ENCODE results near the gene RANBP17.

RANBP17 gene

GRCh38 chr5:170885256-170885655, 23.4 kb downstream of the RANBP17 start:
- peaks cover 21% of the 10 kb centered on the region for H3K4me1 Mint-ChIP-seq
- no peak overlapping the region for H3K27ac Mint-ChIP-seq
- no peaks in the 10 kb centered on the region for H3K27me3 Mint-ChIP-seq (ENCODE audit: low read depth, poor library complexity)
- no peak overlapping the region for H3K4me3 Mint-ChIP-seq
- H3K36me3 Mint-ChIP-seq (ENCODE audit: low read depth) = peaks cover 58% of the 10 kb centered on the region
- no peak for DNase-seq
- TF ChIP-seq, protein P1, sequence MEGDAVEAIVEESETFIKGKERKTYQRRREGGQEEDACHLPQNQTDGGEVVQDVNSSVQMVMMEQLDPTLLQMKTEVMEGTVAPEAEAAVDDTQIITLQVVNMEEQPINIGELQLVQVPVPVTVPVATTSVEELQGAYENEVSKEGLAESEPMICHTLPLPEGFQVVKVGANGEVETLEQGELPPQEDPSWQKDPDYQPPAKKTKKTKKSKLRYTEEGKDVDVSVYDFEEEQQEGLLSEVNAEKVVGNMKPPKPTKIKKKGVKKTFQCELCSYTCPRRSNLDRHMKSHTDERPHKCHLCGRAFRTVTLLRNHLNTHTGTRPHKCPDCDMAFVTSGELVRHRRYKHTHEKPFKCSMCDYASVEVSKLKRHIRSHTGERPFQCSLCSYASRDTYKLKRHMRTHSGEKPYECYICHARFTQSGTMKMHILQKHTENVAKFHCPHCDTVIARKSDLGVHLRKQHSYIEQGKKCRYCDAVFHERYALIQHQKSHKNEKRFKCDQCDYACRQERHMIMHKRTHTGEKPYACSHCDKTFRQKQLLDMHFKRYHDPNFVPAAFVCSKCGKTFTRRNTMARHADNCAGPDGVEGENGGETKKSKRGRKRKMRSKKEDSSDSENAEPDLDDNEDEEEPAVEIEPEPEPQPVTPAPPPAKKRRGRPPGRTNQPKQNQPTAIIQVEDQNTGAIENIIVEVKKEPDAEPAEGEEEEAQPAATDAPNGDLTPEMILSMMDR (IDR thresholded peaks at IDR 0.05) = no peak
- H3K9me3 Mint-ChIP-seq = no peaks in the 10 kb centered on the region

DNA sequence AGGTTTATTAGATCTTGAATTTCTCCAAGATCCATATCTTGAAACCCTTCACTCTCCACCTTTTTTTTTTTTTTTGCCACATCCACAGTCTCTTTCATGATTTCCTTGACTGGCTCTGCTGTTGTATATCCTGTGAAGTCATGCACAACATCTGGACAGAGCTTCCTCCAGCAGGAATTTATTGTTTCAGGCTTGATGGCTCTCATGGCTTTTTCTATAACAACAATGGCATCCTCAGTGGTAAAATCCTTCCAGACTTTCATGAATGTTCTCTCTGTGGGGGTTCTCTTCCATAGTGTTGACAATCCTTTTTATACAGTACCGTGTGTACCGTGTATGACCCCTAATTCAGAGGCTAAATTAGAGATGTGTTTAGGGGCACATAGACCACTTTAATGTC, 24.0 kb downstream of the RANBP17 start:
- peak overlapping the region; percentile 18 for H3K27ac Mint-ChIP-seq
- no peaks in the 10 kb centered on the region for H3K9me3 Mint-ChIP-seq

GRCh38 chr5:170886210-170886894, 24.5 kb downstream of the RANBP17 start:
- Mint-ChIP-seq H3K4me1 (peaks cover 21% of the 10 kb centered on the region), H3K27me3 (ENCODE audit: low read depth, poor library complexity) (no peaks in the 10 kb centered on the region), H3K36me3 (ENCODE audit: low read depth) (peaks cover 48% of the 10 kb centered on the region), H3K27ac (peak overlapping the region; percentile 18), H3K9me3 (no peaks in the 10 kb centered on the region), H3K4me3 (no peak overlapping the region)
- TF ChIP-seq, protein P1 (IDR thresholded peaks at IDR 0.05) = no peak
- DNase-seq = no peak

More for the DNA sequence above, 24.0 kb downstream of the RANBP17 start:
- TF ChIP-seq, protein P1 (IDR thresholded peaks at IDR 0.05) = no peak
- H3K27me3 Mint-ChIP-seq (ENCODE audit: low read depth, poor library complexity) = no peaks in the 10 kb centered on the region
- DNase-seq = no peak
- H3K4me3 Mint-ChIP-seq = no peak overlapping the region
- peaks cover 21% of the 10 kb centered on the region for H3K4me1 Mint-ChIP-seq
- peaks cover 52% of the 10 kb centered on the region for H3K36me3 Mint-ChIP-seq (ENCODE audit: low read depth)

- Mint-ChIP-seq H3K27ac (no peak overlapping the region), H3K4me1 (no peaks in the 10 kb centered on the region), H3K27me3 (ENCODE audit: low read depth, poor library complexity) (no peaks in the 10 kb centered on the region)
These were observed 30.4 kb downstream of the RANBP17 start for GRCh38 chr5:170892196-170892595.

GRCh38 chr5:170894665-170895064, 32.8 kb downstream of the RANBP17 start:
- Mint-ChIP-seq H3K27me3 (ENCODE audit: low read depth, poor library complexity) (peaks cover 5% of the 10 kb centered on the region), H3K4me3 (no peak overlapping the region), H3K4me1 (no peaks in the 10 kb centered on the region), H3K9me3 (peaks cover 23% of the 10 kb centered on the region), H3K36me3 (ENCODE audit: low read depth) (peaks cover 40% of the 10 kb centered on the region), H3K27ac (no peak overlapping the region)
- no peak for DNase-seq
- TF ChIP-seq, protein P1 (IDR thresholded peaks at IDR 0.05) = no peak

More at GRCh38 chr5:170892196-170892595, 30.4 kb downstream of the RANBP17 start:
- Mint-ChIP-seq H3K9me3 (no peaks in the 10 kb centered on the region), H3K36me3 (ENCODE audit: low read depth) (peaks cover 25% of the 10 kb centered on the region), H3K4me3 (no peak overlapping the region)
- no peak for DNase-seq
- TF ChIP-seq, protein P1 (IDR thresholded peaks at IDR 0.05) = no peak

DNA sequence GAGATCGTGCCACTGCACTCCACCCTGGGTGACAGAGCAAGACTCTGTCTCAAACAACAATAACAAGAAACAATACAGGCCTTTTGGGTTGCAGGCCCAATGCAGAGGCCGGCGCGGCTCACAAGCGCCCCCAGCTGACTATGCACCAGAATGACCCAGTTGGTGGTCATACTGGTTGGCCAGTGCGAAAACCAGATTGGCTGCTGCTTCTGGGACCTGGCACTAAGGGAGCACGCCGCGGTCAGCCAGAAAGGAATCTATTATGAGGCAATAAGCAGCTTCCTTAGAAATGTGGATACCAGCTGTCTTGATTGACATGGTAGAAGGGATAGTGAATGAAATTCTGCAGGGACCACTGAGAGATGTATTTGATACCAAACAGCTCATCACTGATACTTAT, 35.0 kb downstream of the RANBP17 start:
- peak; percentile 31 for DNase-seq
- Mint-ChIP-seq H3K4me3 (no peak overlapping the region), H3K36me3 (ENCODE audit: low read depth) (peaks cover 56% of the 10 kb centered on the region), H3K4me1 (no peaks in the 10 kb centered on the region), H3K9me3 (peaks cover 44% of the 10 kb centered on the region), H3K27ac (no peak overlapping the region), H3K27me3 (ENCODE audit: low read depth, poor library complexity) (peaks cover 5% of the 10 kb centered on the region)
- TF ChIP-seq, protein P1 (IDR thresholded peaks at IDR 0.05) = peak; percentile 40

Data from nephron progenitor cell (in vitro differentiated cells).